C4-2B (cell line): Measurements from ENCODE around the gene STAC2.

Source experiments
- CTCF ChIP-seq: fragments of 450-650 bp; conservative IDR thresholded peaks from 2 replicates; pipeline ENCODE4 v1.5.1; 2017; ENCODE audit warnings: mild to moderate bottlenecking
- ZFX ChIP-seq: fragments of 450-650 bp; IDR thresholded peaks from 2 replicates; pipeline ENCODE4 v1.6.1; 2017

- TF ChIP-seq CTCF: no peak
- TF ChIP-seq ZFX: no peak
Measured at GRCh38 chr17:39200957-39201510, 24.7 kb downstream of the STAC2 start.
